NOMO-1 (cell line): ENCODE results near the gene EVC.

Experiments used
- DNase-seq, 2 experiments: peaks; one replicate each; lab custom pipeline; 2025; ENCODE audit not compliant: unreplicated experiment in 2 of 2; lab: John Stamatoyannopoulos, UW

The EVC gene

GRCh38 chr4:5730436-5730835 lies 19.4 kb downstream of the EVC start:
- DNase-seq = no peak

GRCh38 chr4:5730993-5731990 lies 20.3 kb downstream of the EVC start:
- DNase-seq = no peak

GRCh38 chr4:5732158-5732557 lies 21.2 kb downstream of the EVC start:
- no peak for DNase-seq

- DNase-seq = no peak
Observed at GRCh38 chr4:5734853-5735252, 23.9 kb downstream of the EVC start.

- DNase-seq = no peak
Observed at GRCh38 chr4:5735463-5735862, 24.5 kb downstream of the EVC start.

- DNase-seq = no peak
Observed at GRCh38 chr4:5738061-5738460, 27.1 kb downstream of the EVC start.

GRCh38 chr4:5742388-5742787 lies 31.4 kb downstream of the EVC start:
- no peak for DNase-seq

- DNase-seq = no peak
Observed at GRCh38 chr4:5742968-5743367, 32.0 kb downstream of the EVC start.

GRCh38 chr4:5746250-5746649 lies 35.2 kb downstream of the EVC start:
- no peak for DNase-seq

- DNase-seq = no peak
Observed at GRCh38 chr4:5746829-5747737, 36.1 kb downstream of the EVC start.

GRCh38 chr4:5747738-5748375 lies 36.9 kb downstream of the EVC start:
- DNase-seq = no peak

- DNase-seq = no peak
Observed at GRCh38 chr4:5749568-5749967, 38.6 kb downstream of the EVC start.

- DNase-seq = no peak
Observed at GRCh38 chr4:5750052-5750945, 39.3 kb downstream of the EVC start.

- no peak for DNase-seq
Observed at GRCh38 chr4:5750946-5751665, 40.1 kb downstream of the EVC start.

GRCh38 chr4:5751666-5752375 lies 40.8 kb downstream of the EVC start:
- DNase-seq = no peak

- DNase-seq = no peak
Observed at GRCh38 chr4:5752376-5753184, 41.6 kb downstream of the EVC start.

- DNase-seq = no peak
Observed at GRCh38 chr4:5753366-5753765, 42.4 kb downstream of the EVC start.
